Neural progenitor cell (in vitro differentiated cells): Measurements from ENCODE around the gene PRX.

Experiments
- EZH2 ChIP-seq: fragments of 200-600 bp; sonication (generic); IDR thresholded peaks from 2 replicates; pipeline ENCODE4 v1.6.1; 2017; ENCODE audit warnings: antibody characterized with exemption, mild to moderate bottlenecking, moderate library complexity
- TF ChIP-seq, protein P1 (sequence below): fragments of 200-600 bp; sonication (generic); IDR thresholded peaks from 2 replicates; pipeline ENCODE4 v1.5.1; 2017; ENCODE audit warnings: antibody characterized with exemption, mild to moderate bottlenecking

DNA sequence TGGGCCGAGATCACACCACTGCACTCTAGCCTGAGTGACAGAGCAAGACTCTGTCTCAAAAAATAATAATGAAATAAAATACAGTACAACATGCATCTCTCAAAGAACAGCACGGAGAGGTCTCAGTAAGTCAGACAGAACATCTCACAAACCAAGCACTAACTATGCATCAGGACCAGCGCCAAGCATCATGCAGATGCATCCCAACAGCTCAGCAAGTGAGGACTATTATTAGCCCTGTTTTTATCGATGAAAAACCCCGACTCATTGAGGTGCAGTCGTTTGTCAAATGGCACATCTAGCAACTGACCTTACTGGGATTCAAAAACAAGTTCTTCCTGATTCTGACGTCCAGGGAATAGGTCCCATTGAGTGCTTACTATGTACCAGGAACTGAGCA, 68.8 kb downstream of the PRX start:
- TF ChIP-seq, protein P1, sequence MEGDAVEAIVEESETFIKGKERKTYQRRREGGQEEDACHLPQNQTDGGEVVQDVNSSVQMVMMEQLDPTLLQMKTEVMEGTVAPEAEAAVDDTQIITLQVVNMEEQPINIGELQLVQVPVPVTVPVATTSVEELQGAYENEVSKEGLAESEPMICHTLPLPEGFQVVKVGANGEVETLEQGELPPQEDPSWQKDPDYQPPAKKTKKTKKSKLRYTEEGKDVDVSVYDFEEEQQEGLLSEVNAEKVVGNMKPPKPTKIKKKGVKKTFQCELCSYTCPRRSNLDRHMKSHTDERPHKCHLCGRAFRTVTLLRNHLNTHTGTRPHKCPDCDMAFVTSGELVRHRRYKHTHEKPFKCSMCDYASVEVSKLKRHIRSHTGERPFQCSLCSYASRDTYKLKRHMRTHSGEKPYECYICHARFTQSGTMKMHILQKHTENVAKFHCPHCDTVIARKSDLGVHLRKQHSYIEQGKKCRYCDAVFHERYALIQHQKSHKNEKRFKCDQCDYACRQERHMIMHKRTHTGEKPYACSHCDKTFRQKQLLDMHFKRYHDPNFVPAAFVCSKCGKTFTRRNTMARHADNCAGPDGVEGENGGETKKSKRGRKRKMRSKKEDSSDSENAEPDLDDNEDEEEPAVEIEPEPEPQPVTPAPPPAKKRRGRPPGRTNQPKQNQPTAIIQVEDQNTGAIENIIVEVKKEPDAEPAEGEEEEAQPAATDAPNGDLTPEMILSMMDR: no peak
- no peak for TF ChIP-seq EZH2
